OCI-LY1 (cell line): ENCODE data around the gene DPP6.

Source experiments
- EZH2 ChIP-seq: fragments of 200-600 bp; sonication (generic), shearing (Covaris generic); IDR thresholded peaks from 2 replicates; pipeline ENCODE4 v1.8.0; 2017; ENCODE audit warnings: borderline replicate concordance, mixed run types, mild to moderate bottlenecking, antibody characterized with exemption, low read length, moderate library complexity, mixed read lengths
- TF ChIP-seq, protein P1 (sequence below): fragments of 200-600 bp; sonication (generic), shearing (Covaris generic); IDR thresholded peaks from 2 replicates; pipeline ENCODE4 v1.5.1; 2017; ENCODE audit warnings: mild to moderate bottlenecking, antibody characterized with exemption, low read length, moderate library complexity, mixed read lengths

DNA sequence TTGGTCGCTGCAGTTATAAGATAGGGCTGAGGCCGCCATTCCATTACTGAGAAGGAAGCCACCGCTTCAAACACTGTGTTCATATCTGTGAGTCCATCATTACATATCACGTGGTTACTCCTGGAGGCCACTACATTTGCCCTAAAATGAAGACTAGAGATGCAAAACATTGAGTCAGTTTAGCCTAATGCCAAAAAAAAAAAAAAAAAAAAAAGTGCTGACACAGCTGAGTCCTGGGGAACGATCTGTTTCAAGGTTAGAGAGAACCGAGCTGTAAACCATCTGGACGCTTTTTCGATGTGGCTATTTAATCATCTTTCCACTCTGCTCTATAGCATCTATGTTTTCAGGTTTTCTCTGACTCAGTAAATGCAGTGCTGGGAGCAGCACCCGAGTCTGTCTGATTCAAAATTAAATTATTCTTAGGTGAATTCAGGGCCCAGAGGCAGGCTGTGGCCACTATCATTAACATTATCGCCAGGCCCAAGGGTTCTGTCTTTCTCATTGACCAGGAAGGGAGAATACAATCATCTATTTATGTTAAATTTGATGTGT lies 501.6 kb downstream of the DPP6 start:
- TF ChIP-seq, protein P1, sequence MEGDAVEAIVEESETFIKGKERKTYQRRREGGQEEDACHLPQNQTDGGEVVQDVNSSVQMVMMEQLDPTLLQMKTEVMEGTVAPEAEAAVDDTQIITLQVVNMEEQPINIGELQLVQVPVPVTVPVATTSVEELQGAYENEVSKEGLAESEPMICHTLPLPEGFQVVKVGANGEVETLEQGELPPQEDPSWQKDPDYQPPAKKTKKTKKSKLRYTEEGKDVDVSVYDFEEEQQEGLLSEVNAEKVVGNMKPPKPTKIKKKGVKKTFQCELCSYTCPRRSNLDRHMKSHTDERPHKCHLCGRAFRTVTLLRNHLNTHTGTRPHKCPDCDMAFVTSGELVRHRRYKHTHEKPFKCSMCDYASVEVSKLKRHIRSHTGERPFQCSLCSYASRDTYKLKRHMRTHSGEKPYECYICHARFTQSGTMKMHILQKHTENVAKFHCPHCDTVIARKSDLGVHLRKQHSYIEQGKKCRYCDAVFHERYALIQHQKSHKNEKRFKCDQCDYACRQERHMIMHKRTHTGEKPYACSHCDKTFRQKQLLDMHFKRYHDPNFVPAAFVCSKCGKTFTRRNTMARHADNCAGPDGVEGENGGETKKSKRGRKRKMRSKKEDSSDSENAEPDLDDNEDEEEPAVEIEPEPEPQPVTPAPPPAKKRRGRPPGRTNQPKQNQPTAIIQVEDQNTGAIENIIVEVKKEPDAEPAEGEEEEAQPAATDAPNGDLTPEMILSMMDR, result no peak
- TF ChIP-seq EZH2, result no peak
